ENCODE measurements around the gene JAG2.

GRCh38 chr14:105155681-105156413 is 12.7 kb downstream of the JAG2 start:
- TF ChIP-seq EP300 (IDR thresholded peaks at IDR 0.05) (no peak), CTCF (IDR thresholded peaks at IDR 0.05) (no peak), POLR2A (IDR thresholded peaks at IDR 0.05; ENCODE audit: low read depth) (no peak)
